ENCODE data around the gene TRIP10. TPM values are rescaled to one million over a fixed set of nuclear protein-coding genes. Genes with fewer than 3 reads are reported as not detected.

TRIP10 gene
- total RNA-seq, 1 experiment from 2014 or later = 49.7 TPM

DNA sequence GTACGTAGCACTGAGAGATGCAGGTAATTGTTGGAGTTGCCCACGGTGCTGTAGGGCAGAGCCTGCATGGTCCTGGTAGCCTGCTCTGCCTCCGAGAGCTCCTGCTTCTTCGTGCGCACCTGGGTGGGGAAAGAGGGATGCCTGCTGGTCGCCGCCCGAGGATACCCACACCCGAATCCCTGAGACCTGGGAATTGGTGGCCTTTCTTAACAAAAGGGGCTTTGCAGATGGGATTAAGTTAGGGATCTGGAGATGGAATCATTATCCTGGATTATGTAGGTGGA is 28.5 kb upstream of the TRIP10 start:
- DNase-seq (ENCODE audit: unreplicated experiment) = no peak
- no peaks in the 10 kb centered on the region for H3K9me3 Mint-ChIP-seq (ENCODE audit: unreplicated experiment)
- no peak overlapping the region for H3K4me3 Mint-ChIP-seq (ENCODE audit: unreplicated experiment)
- TF ChIP-seq, protein P1, sequence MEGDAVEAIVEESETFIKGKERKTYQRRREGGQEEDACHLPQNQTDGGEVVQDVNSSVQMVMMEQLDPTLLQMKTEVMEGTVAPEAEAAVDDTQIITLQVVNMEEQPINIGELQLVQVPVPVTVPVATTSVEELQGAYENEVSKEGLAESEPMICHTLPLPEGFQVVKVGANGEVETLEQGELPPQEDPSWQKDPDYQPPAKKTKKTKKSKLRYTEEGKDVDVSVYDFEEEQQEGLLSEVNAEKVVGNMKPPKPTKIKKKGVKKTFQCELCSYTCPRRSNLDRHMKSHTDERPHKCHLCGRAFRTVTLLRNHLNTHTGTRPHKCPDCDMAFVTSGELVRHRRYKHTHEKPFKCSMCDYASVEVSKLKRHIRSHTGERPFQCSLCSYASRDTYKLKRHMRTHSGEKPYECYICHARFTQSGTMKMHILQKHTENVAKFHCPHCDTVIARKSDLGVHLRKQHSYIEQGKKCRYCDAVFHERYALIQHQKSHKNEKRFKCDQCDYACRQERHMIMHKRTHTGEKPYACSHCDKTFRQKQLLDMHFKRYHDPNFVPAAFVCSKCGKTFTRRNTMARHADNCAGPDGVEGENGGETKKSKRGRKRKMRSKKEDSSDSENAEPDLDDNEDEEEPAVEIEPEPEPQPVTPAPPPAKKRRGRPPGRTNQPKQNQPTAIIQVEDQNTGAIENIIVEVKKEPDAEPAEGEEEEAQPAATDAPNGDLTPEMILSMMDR (IDR thresholded peaks at IDR 0.05; ENCODE audit: unreplicated experiment) = no peak
- H3K27ac Mint-ChIP-seq (ENCODE audit: low read depth, unreplicated experiment) = no peak overlapping the region
- CTCF ChIA-PET = no interaction called here
- intact Hi-C loops (cut with micrococcal nuclease) = no loop called here
- H3K27me3 Mint-ChIP-seq (ENCODE audit: insufficient read depth, unreplicated experiment) = no peaks in the 10 kb centered on the region
- H3K4me1 Mint-ChIP-seq (ENCODE audit: insufficient read depth, unreplicated experiment) = peaks cover 24% of the 10 kb centered on the region
- POLR2A ChIA-PET = interaction anchor here (0.7 kb wide), 1 partner anchor 15 kb away, joined by 4 read pairs; no protein-coding TSS in a partner anchor
- no TSS peak for BruUV-seq (replicated peaks)
- H3K36me3 Mint-ChIP-seq (ENCODE audit: insufficient read depth, unreplicated experiment) = peaks cover 98% of the 10 kb centered on the region

DNA sequence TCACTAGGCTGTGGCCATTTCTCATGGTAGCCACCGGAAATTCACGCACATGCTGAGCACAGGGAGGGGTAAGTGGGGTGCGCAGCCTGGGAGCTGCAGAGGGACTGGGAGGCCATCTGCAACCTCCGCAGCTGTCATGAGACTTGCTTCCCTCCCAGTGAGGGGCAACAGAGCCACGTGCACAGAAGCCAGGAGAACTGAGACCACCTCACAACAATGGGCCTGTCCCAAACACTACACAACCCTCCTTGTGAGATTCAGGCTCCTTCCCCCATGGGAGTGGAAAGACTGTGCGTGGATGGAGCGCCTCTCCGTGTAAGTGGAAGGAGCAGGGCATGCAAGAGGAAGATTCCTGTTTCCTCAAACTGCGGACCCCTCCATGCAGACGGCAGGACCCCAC is 27.9 kb upstream of the TRIP10 start:
- no TSS peak for BruUV-seq (replicated peaks)
- intact Hi-C loops (cut with micrococcal nuclease) = no loop called here
- ChIA-PET POLR2A (interaction anchor here (0.7 kb wide), 1 partner anchor 16 kb away, joined by 4 read pairs; no protein-coding TSS in a partner anchor), CTCF (no interaction called here)
- peaks cover 98% of the 10 kb centered on the region for H3K36me3 Mint-ChIP-seq (ENCODE audit: insufficient read depth, unreplicated experiment)
- H3K4me1 Mint-ChIP-seq (ENCODE audit: insufficient read depth, unreplicated experiment) = peaks cover 28% of the 10 kb centered on the region
- no peaks in the 10 kb centered on the region for H3K9me3 Mint-ChIP-seq (ENCODE audit: unreplicated experiment)
- no peak overlapping the region for H3K4me3 Mint-ChIP-seq (ENCODE audit: unreplicated experiment)
- TF ChIP-seq, protein P1 (IDR thresholded peaks at IDR 0.05; ENCODE audit: unreplicated experiment) = no peak
- H3K27ac Mint-ChIP-seq (ENCODE audit: low read depth, unreplicated experiment) = no peak overlapping the region
- DNase-seq (ENCODE audit: unreplicated experiment) = no peak
- H3K27me3 Mint-ChIP-seq (ENCODE audit: insufficient read depth, unreplicated experiment) = no peaks in the 10 kb centered on the region

DNA sequence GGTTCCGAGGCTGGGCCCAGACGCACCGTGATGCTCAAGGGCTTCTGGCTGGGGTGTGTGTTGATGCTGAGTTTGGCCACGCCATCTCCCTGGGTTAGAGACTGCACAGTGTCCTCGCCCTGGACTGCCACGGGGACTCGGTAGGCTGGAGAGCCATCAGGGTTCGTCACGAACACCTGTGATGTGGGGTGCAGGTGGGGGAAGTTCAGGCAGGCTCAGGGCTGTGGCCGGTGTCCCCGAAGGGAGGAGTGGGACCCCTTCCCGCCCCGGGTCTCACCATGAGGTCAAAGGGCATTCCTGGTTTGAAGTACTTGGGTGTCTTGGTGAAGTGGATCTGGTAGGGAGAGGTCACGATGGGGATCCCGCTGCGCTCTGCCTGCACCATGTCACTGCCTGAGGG is 27.2 kb upstream of the TRIP10 start:
- no peak for DNase-seq (ENCODE audit: unreplicated experiment)
- Mint-ChIP-seq H3K27me3 (ENCODE audit: insufficient read depth, unreplicated experiment) (no peaks in the 10 kb centered on the region), H3K4me1 (ENCODE audit: insufficient read depth, unreplicated experiment) (peaks cover 32% of the 10 kb centered on the region), H3K4me3 (ENCODE audit: unreplicated experiment) (no peak overlapping the region), H3K9me3 (ENCODE audit: unreplicated experiment) (peaks cover 1% of the 10 kb centered on the region), H3K36me3 (ENCODE audit: insufficient read depth, unreplicated experiment) (peaks cover 98% of the 10 kb centered on the region), H3K27ac (ENCODE audit: low read depth, unreplicated experiment) (no peak overlapping the region)
- no TSS peak for BruUV-seq (replicated peaks)
- ChIA-PET CTCF (no interaction called here), POLR2A (no interaction called here)
- intact Hi-C loops (cut with micrococcal nuclease) = no loop called here
- TF ChIP-seq, protein P1 (IDR thresholded peaks at IDR 0.05; ENCODE audit: unreplicated experiment) = no peak

DNA sequence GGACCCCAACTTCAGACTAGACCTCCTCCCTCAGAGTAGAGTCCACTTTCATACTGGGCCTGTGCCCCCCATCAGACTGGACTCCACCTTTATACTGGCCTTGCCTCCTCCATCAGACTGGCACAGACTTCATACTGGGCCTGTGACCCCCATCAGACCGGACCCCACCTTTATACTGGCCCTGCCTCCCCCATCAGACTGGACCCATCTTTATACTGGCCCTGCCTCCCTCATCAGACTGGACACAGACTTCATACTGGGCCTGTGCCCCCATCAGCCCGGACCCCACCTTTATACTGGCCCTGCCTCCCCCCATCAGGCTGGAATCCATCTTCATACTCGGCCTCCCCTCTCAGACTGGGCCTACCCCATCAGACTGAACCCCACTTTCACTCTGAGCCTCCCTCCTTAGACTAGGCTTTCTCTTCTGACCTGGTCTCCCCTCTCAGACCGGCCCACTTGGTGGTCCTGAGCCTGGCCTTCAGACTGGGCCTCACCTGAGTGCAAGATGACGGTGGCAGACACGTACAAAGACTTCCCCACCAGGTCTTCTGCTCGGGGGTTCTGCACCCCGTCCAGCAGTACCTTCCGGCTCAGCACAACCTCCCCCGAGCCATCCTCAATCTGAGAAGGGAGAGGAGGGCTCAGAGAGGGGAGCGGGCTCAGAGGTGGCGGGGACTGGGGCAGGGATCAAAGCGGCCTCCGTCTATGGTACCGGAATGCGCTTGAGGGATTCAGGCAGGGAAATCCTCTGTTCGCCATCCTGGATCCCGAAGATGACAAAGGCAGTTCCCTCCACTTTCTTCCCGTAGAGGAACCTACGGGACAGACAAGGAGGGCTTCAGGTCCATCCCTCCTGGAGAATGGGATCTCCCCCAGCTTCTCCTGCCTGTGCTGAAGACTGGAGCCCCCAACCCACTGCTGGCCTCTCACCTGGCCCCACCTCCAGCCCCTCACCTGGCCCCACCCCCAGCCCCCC is 26.5 kb upstream of the TRIP10 start:
- peaks cover 98% of the 10 kb centered on the region for H3K36me3 Mint-ChIP-seq (ENCODE audit: insufficient read depth, unreplicated experiment)
- peaks cover 8% of the 10 kb centered on the region for H3K9me3 Mint-ChIP-seq (ENCODE audit: unreplicated experiment)
- no peak overlapping the region for H3K4me3 Mint-ChIP-seq (ENCODE audit: unreplicated experiment)
- no peak overlapping the region for H3K27ac Mint-ChIP-seq (ENCODE audit: low read depth, unreplicated experiment)
- peaks cover 37% of the 10 kb centered on the region for H3K4me1 Mint-ChIP-seq (ENCODE audit: insufficient read depth, unreplicated experiment)
- intact Hi-C loops (cut with micrococcal nuclease) = no loop called here
- ChIA-PET CTCF (no interaction called here), POLR2A (no interaction called here)
- H3K27me3 Mint-ChIP-seq (ENCODE audit: insufficient read depth, unreplicated experiment) = no peaks in the 10 kb centered on the region
- no TSS peak for BruUV-seq (replicated peaks)
- DNase-seq (ENCODE audit: unreplicated experiment) = no peak
- TF ChIP-seq, protein P1 (IDR thresholded peaks at IDR 0.05; ENCODE audit: unreplicated experiment) = no peak
